ENCODE data around the gene PRSS21.

- no peak for TF ChIP-seq TEAD1 (CRISPR knock-in tag; IDR thresholded peaks at IDR 0.05)
- no peak for TF ChIP-seq USF2 (CRISPR knock-in tag; IDR thresholded peaks at IDR 0.05)
- TF ChIP-seq CTCF (IDR thresholded peaks at IDR 0.05), result no peak
- no peak for TF ChIP-seq E2F5 (CRISPR knock-in tag; IDR thresholded peaks at IDR 0.05)
- TF ChIP-seq ZBTB43 (CRISPR knock-in tag; IDR thresholded peaks at IDR 0.05), result no peak
- TF ChIP-seq TP53 (CRISPR knock-in tag; IDR thresholded peaks at IDR 0.05), result no peak
- no peak for TF ChIP-seq E2F4 (CRISPR knock-in tag; IDR thresholded peaks at IDR 0.05; ENCODE audit: borderline replicate concordance, low read depth)
- TF ChIP-seq ATF3 (CRISPR knock-in tag; conservative IDR thresholded peaks at IDR 0.05), result no peak
- TF ChIP-seq FOXJ3 (CRISPR knock-in tag; IDR thresholded peaks at IDR 0.05; ENCODE audit: borderline replicate concordance), result no peak
Measured at GRCh38 chr16:2792940-2793339, 24.1 kb upstream of the PRSS21 start.

Data from WTC11 (cell line).